HepG2 (cell line): ENCODE results near the gene ZDHHC3. TPM values are rescaled to one million over a fixed set of nuclear protein-coding genes. Genes with fewer than 3 reads are reported as not detected.

Experiments used
- polyA plus RNA-seq, 8 experiments: library from polyadenylated mRNA; depleted of rRNA in 3 of 8; stranded (reverse) in 7 of 8; unstranded in 1 of 8; fragments of >200 nt; fragmentation: Illumina TruSeq in 4 of 8; extraction: Trizol in 4 of 8; gene quantifications; 2 replicates each; pipeline versions ENCODE4 v1.2.1 to v1.2.3, GENCODE V29; 2011 to 2016; ENCODE audit warnings: low read depth in 4 of 8, missing spikeins in 1 of 8, mixed read lengths in 1 of 8; ENCODE audit not compliant: insufficient read depth in 1 of 8
- total RNA-seq, 5 experiments: library from RNA; depleted of rRNA; stranded (reverse); fragments of >200 nt; fragmentation: Illumina TruSeq; extraction: Trizol; gene quantifications; 2 replicates each; pipeline ENCODE4 v1.2.3, GENCODE V29; 2016; ENCODE audit warnings: low read depth in 1 of 5
- TF ChIP-seq, protein P1 (sequence below), 2 experiments: sonication (generic) in 1 of 2; formaldehyde crosslinking in 1 of 2; IDR thresholded peaks; 2 replicates each; pipeline versions ENCODE4 v1.6.1 to v1.9.0; 2014 to 2022; ENCODE audit warnings: antibody characterized with exemption in 1 of 2, borderline replicate concordance in 1 of 2, inconsistent platforms in 1 of 2, low read depth in 1 of 2, missing genetic modification reagents in 1 of 2
- TF ChIP-seq, protein P2 (sequence below): sonication (generic); formaldehyde crosslinking; IDR thresholded peaks from 2 replicates; pipeline ENCODE4 v1.8.1; 2022; ENCODE audit warnings: low read depth, mild to moderate bottlenecking, missing genetic modification reagents

The ZDHHC3 gene
- total and polyA plus RNA-seq, 2 of the 13 experiments (the other 11 are each of a cell fraction or from before 2014, with no cell fraction given): 44.1 to 65.7 TPM

DNA sequence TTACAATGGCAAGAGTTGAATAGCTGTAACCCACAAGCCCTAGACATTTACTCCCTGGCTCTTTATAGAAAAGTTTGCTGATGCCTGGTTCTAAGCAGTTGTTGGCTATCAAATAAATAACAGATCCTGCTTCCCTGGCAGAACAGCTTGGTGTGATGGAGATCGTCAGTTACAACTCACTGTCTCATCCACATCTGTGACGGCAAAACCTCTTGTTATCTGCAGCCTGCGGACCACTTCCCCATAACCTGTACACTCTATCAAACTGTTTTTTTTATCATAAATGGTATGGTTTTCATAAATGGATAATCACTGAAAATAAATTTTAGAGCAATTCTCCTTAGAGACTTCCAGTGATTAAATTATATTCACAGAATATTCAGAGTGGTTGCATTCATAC, 14.1 kb downstream of the ZDHHC3 start (continued):
- TF ChIP-seq, protein P1, sequence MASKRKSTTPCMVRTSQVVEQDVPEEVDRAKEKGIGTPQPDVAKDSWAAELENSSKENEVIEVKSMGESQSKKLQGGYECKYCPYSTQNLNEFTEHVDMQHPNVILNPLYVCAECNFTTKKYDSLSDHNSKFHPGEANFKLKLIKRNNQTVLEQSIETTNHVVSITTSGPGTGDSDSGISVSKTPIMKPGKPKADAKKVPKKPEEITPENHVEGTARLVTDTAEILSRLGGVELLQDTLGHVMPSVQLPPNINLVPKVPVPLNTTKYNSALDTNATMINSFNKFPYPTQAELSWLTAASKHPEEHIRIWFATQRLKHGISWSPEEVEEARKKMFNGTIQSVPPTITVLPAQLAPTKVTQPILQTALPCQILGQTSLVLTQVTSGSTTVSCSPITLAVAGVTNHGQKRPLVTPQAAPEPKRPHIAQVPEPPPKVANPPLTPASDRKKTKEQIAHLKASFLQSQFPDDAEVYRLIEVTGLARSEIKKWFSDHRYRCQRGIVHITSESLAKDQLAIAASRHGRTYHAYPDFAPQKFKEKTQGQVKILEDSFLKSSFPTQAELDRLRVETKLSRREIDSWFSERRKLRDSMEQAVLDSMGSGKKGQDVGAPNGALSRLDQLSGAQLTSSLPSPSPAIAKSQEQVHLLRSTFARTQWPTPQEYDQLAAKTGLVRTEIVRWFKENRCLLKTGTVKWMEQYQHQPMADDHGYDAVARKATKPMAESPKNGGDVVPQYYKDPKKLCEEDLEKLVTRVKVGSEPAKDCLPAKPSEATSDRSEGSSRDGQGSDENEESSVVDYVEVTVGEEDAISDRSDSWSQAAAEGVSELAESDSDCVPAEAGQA (IDR thresholded peaks at IDR 0.05; ENCODE audit: low read depth): no peak
- TF ChIP-seq, protein P1 (CRISPR knock-in tag; IDR thresholded peaks at IDR 0.05; ENCODE audit: borderline replicate concordance): no peak
- TF ChIP-seq, protein P2, sequence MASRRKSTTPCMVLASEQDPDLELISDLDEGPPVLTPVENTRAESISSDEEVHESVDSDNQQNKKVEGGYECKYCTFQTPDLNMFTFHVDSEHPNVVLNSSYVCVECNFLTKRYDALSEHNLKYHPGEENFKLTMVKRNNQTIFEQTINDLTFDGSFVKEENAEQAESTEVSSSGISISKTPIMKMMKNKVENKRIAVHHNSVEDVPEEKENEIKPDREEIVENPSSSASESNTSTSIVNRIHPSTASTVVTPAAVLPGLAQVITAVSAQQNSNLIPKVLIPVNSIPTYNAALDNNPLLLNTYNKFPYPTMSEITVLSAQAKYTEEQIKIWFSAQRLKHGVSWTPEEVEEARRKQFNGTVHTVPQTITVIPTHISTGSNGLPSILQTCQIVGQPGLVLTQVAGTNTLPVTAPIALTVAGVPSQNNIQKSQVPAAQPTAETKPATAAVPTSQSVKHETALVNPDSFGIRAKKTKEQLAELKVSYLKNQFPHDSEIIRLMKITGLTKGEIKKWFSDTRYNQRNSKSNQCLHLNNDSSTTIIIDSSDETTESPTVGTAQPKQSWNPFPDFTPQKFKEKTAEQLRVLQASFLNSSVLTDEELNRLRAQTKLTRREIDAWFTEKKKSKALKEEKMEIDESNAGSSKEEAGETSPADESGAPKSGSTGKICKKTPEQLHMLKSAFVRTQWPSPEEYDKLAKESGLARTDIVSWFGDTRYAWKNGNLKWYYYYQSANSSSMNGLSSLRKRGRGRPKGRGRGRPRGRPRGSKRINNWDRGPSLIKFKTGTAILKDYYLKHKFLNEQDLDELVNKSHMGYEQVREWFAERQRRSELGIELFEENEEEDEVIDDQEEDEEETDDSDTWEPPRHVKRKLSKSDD (CRISPR knock-in tag): no peak
